ENCODE results near the gene ABCC1. TPM values are rescaled to one million over a fixed set of nuclear protein-coding genes. Genes with fewer than 3 reads are reported as not detected.

ABCC1 gene
- total RNA-seq, 1 donor from 2014 or later, result 9.9 TPM

DNA sequence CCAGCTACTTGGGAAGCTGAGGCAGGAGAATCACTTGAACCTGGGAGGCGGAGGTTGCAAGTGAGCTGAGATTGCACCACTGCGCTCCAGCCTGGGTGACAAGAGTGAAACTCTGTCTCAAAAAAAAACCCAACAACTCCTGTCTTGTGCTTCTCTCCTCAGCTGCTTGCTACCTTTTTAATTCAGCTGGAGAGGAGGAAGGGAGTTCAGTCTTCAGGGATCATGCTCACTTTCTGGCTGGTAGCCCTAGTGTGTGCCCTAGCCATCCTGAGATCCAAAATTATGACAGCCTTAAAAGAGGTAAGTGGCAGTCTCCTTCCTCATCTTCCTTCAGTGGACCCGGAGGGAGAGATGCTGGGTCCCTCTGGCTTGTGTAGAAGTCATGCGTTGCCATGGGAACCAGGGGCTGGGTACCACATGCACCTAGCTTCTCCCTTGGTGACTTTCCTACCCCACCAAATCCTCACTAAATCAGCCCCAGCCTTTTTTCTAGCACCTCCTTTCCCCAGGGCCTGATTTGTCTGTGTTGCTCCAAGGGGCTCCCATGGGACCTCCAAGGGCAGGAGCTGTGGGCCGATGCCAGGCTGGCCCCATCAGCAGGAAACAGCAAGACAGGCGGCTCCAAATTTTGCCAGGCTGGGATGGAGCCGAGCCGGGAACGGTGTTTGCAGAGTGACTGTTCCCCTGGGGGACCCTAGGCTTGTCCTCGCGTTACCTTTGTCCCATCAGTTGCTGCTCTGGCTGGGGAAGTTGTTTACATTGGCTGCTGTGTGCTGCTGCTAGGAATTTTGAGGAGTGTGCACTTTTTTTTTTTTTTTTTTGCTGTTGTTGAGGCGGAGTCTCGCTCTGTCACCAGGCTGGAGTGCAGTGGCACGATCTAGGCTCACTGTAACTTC is 65.2 kb downstream of the ABCC1 start:
- H3K4me1 ChIP-seq (ENCODE audit: control insufficient read depth in 3 of 3, insufficient read depth in 3 of 3, low read length in 3 of 3), result peaks cover 22 to 36% (median 33%) of the 10 kb centered on the region in 3 donors
- peak overlapping the region in 1 of 3 donors; percentile 51 for H3K9ac ChIP-seq (ENCODE audit: low read depth in 1 of 3, low read length in 3 of 3)
- peak overlapping the region in 1 of 3 donors; percentile 41 for H3K4me3 ChIP-seq (ENCODE audit: low read length in 3 of 3)
- no peaks in the 10 kb centered on the region for H3K9me3 ChIP-seq (ENCODE audit: control insufficient read depth in 3 of 3, low read length in 3 of 3)
- no peaks in the 10 kb centered on the region for H3K27me3 ChIP-seq (ENCODE audit: control insufficient read depth in 3 of 3, insufficient read depth in 3 of 3, low read length in 3 of 3)
- peak overlapping the region; percentile 68 for H3K27ac ChIP-seq (ENCODE audit: low read depth, low read length)
- H3K36me3 ChIP-seq (ENCODE audit: control insufficient read depth in 3 of 3, insufficient read depth in 3 of 3, low read length in 3 of 3), result peaks cover 20 to 27% (median 21%) of the 10 kb centered on the region in 3 donors

DNA sequence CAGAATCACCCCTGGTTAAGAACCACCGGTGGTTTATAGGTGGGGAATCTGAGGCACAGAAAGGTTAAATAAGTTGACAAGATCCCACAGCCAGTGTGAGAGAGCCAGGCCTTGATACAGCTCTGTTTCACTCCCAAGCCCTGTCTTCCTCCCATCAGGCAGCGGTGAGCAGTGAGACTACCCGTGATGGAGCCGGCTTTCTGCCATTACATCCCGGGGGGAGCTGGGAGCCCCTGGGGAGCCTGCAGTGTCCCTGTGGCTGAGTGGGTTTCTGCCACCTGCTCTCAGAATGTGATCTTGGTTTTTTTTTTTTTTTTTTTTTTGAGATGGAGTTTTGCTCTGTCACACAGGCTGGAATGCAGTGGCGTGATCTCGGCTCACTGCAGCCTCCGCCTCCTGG is 66.4 kb downstream of the ABCC1 start:
- Histone ChIP-seq H3K36me3 (ENCODE audit: control insufficient read depth in 3 of 3, insufficient read depth in 3 of 3, low read length in 3 of 3) (peaks cover 12 to 26% (median 20%) of the 10 kb centered on the region in 3 donors), H3K27ac (ENCODE audit: low read depth, low read length) (no peak overlapping the region)

DNA sequence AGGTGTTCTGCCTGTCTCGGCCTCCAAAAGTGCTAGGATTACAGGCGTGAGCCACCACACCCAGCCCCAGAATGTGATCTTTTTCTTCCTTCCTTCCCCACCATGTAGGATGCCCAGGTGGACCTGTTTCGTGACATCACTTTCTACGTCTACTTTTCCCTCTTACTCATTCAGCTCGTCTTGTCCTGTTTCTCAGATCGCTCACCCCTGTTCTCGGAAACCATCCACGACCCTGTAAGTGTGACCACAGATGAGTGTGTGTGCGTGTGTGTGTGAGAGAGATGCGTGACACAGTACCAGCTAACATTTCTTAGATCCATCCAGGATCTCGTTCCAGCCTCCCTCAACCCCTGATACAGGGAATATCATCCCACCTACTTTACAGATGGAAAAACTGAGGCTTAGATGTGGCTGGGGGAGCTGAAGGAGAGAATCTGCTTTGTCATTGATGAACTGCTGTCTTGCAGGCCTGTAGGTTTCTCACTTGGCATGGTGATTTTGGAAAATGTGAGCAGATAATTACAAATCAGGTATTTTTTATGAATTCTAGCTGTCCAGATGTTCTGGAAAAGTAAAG is 67.1 kb downstream of the ABCC1 start:
- H3K4me3 ChIP-seq (ENCODE audit: low read length in 3 of 3), result no peak overlapping the region
- H3K4me1 ChIP-seq (ENCODE audit: control insufficient read depth in 3 of 3, insufficient read depth in 3 of 3, low read length in 3 of 3), result peaks cover 24 to 42% (median 38%) of the 10 kb centered on the region in 3 donors
- peaks cover 12 to 27% (median 20%) of the 10 kb centered on the region in 3 donors for H3K36me3 ChIP-seq (ENCODE audit: control insufficient read depth in 3 of 3, insufficient read depth in 3 of 3, low read length in 3 of 3)
- H3K9me3 ChIP-seq (ENCODE audit: control insufficient read depth in 3 of 3, low read length in 3 of 3), result no peaks in the 10 kb centered on the region
- H3K27ac ChIP-seq (ENCODE audit: low read depth, low read length), result no peak overlapping the region
- no peaks in the 10 kb centered on the region for H3K27me3 ChIP-seq (ENCODE audit: control insufficient read depth in 3 of 3, insufficient read depth in 3 of 3, low read length in 3 of 3)
- no peak overlapping the region for H3K9ac ChIP-seq (ENCODE audit: low read depth in 1 of 3, low read length in 3 of 3)

More for the DNA sequence above, 66.4 kb downstream of the ABCC1 start:
- Histone ChIP-seq H3K4me3 (ENCODE audit: low read length in 3 of 3) (no peak overlapping the region), H3K27me3 (ENCODE audit: control insufficient read depth in 3 of 3, insufficient read depth in 3 of 3, low read length in 3 of 3) (no peaks in the 10 kb centered on the region), H3K4me1 (ENCODE audit: control insufficient read depth in 3 of 3, insufficient read depth in 3 of 3, low read length in 3 of 3) (peaks cover 18 to 36% (median 32%) of the 10 kb centered on the region in 3 donors), H3K9ac (ENCODE audit: low read depth in 1 of 3, low read length in 3 of 3) (peak overlapping the region in 1 of 3 donors; percentile 45), H3K9me3 (ENCODE audit: control insufficient read depth in 3 of 3, low read length in 3 of 3) (no peaks in the 10 kb centered on the region)

DNA sequence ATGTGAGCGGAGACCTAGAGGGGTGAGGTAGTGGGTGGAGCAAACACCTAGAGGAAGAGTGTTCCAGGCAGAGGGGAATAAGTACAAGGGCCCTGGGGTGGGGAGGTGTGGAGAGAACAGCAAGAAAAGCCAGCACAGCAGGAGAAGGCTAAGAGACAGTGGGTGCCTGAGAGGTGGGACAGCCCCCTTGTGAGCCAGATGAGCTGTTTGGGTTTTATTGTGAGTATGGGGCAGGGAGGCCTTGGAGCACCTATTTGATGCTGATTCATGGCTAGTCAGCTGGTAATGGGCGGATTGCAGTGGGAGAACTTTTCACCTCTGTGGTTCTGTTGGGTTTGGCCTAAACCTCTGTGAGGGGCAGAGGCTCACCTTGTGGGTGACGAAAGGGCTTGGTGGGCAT is 68.4 kb downstream of the ABCC1 start:
- Histone ChIP-seq H3K4me1 (ENCODE audit: control insufficient read depth in 3 of 3, insufficient read depth in 3 of 3, low read length in 3 of 3) (peaks cover 36 to 54% (median 47%) of the 10 kb centered on the region in 3 donors), H3K27ac (ENCODE audit: low read depth, low read length) (no peak overlapping the region), H3K4me3 (ENCODE audit: low read length in 3 of 3) (no peak overlapping the region), H3K27me3 (ENCODE audit: control insufficient read depth in 3 of 3, insufficient read depth in 3 of 3, low read length in 3 of 3) (no peaks in the 10 kb centered on the region), H3K9me3 (ENCODE audit: control insufficient read depth in 3 of 3, low read length in 3 of 3) (no peaks in the 10 kb centered on the region), H3K9ac (ENCODE audit: low read depth in 1 of 3, low read length in 3 of 3) (no peak overlapping the region), H3K36me3 (ENCODE audit: control insufficient read depth in 3 of 3, insufficient read depth in 3 of 3, low read length in 3 of 3) (peaks cover 12 to 23% (median 17%) of the 10 kb centered on the region in 3 donors)

DNA sequence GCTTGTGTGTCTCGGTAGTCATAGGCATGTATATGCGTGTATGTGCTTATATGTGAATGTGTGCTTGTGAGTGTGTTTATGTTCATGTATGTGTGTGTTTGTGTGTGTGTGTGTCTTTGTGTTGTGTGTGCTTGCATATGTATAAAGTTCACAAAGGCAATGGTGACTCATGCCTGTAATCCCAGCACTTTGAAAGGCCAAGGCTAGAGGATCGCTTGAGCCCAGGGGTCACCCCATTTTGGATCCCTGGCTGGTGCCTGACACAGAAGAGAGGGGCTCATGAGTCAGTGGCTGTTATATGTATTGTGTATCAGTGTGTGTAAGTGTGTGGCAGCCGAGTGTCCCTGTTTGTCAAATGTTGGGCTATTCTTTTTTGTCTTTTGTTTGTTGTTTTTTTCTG is 69.3 kb downstream of the ABCC1 start:
- H3K9ac ChIP-seq (ENCODE audit: low read depth in 1 of 3, low read length in 3 of 3), result no peak overlapping the region
- peaks cover 37 to 60% (median 52%) of the 10 kb centered on the region in 3 donors for H3K4me1 ChIP-seq (ENCODE audit: control insufficient read depth in 3 of 3, insufficient read depth in 3 of 3, low read length in 3 of 3)
- no peaks in the 10 kb centered on the region for H3K27me3 ChIP-seq (ENCODE audit: control insufficient read depth in 3 of 3, insufficient read depth in 3 of 3, low read length in 3 of 3)
- H3K4me3 ChIP-seq (ENCODE audit: low read length in 3 of 3), result no peak overlapping the region
- H3K9me3 ChIP-seq (ENCODE audit: control insufficient read depth in 3 of 3, low read length in 3 of 3), result no peaks in the 10 kb centered on the region
- H3K36me3 ChIP-seq (ENCODE audit: control insufficient read depth in 3 of 3, insufficient read depth in 3 of 3, low read length in 3 of 3), result peaks cover 12 to 25% (median 17%) of the 10 kb centered on the region in 3 donors
- no peak overlapping the region for H3K27ac ChIP-seq (ENCODE audit: low read depth, low read length)

DNA sequence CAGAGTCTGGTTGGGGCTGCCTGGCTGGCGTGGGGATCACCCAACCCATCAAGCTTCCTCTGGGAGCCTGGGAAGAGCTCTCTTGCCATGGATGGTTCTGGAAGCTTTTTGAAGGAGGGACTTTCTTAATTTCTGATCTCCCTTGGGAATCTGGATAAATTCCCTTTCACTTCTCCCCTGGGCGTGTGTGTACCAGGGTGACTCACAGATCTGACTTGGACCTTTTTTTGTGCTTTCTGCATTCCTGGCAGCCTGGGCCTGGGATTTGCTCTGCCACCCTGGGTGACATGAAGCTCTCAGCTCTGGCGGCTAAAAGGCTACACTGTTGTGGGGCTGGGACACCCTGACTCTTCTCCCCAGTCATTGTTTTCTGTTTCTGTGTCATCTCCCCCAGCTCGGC is 70.1 kb downstream of the ABCC1 start:
- Histone ChIP-seq H3K9me3 (ENCODE audit: control insufficient read depth in 3 of 3, low read length in 3 of 3) (no peaks in the 10 kb centered on the region), H3K4me3 (ENCODE audit: low read length in 3 of 3) (no peak overlapping the region), H3K9ac (ENCODE audit: low read depth in 1 of 3, low read length in 3 of 3) (no peak overlapping the region), H3K27ac (ENCODE audit: low read depth, low read length) (no peak overlapping the region), H3K27me3 (ENCODE audit: control insufficient read depth in 3 of 3, insufficient read depth in 3 of 3, low read length in 3 of 3) (no peaks in the 10 kb centered on the region), H3K4me1 (ENCODE audit: control insufficient read depth in 3 of 3, insufficient read depth in 3 of 3, low read length in 3 of 3) (peaks cover 34 to 54% (median 49%) of the 10 kb centered on the region in 3 donors), H3K36me3 (ENCODE audit: control insufficient read depth in 3 of 3, insufficient read depth in 3 of 3, low read length in 3 of 3) (peaks cover 10 to 25% (median 17%) of the 10 kb centered on the region in 3 donors)

DNA sequence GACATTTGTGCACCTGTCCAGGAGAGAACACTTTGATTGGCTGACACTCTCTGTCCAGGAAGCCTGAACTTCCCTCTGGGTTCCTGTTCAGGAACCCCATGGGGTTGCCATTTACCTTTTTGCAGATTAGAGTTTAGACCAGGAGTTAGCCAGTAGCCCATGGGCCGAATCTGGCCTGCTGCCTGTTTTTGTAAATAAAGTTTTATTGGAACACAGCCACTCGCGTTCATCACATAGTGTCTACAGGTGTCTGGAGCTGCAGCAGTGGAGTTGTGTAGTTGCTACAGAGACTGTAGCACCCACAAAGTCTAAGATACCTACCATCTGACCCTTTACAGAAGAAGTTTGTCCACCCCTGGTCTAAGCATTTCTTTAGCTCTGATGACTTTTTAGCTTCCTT is 70.9 kb downstream of the ABCC1 start:
- H3K27me3 ChIP-seq (ENCODE audit: control insufficient read depth in 3 of 3, insufficient read depth in 3 of 3, low read length in 3 of 3), result no peaks in the 10 kb centered on the region
- H3K4me3 ChIP-seq (ENCODE audit: low read length in 3 of 3), result no peak overlapping the region
- no peak overlapping the region for H3K9ac ChIP-seq (ENCODE audit: low read depth in 1 of 3, low read length in 3 of 3)
- H3K9me3 ChIP-seq (ENCODE audit: control insufficient read depth in 3 of 3, low read length in 3 of 3), result no peaks in the 10 kb centered on the region
- H3K27ac ChIP-seq (ENCODE audit: low read depth, low read length), result no peak overlapping the region
- peaks cover 8 to 25% (median 17%) of the 10 kb centered on the region in 3 donors for H3K36me3 ChIP-seq (ENCODE audit: control insufficient read depth in 3 of 3, insufficient read depth in 3 of 3, low read length in 3 of 3)
- peaks cover 27 to 51% (median 42%) of the 10 kb centered on the region in 3 donors for H3K4me1 ChIP-seq (ENCODE audit: control insufficient read depth in 3 of 3, insufficient read depth in 3 of 3, low read length in 3 of 3)

DNA sequence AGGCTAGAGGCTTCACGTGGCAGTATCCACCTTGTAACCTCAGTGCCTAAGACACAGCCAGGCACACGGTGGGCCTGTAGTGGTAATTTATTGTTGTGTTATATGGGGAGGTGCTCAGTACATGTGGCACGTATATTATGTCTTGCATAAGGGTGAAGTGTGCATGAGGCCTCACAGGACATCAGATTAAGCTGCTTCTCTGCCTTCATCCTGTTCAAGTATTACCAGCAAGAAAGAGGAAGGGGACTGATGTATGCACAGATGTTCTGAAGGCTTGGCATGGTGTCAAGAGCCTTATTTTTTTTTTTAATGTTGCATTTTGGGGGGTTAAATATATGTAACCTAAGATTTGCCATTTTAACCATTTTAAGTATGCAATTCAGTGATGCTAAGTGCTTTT is 71.6 kb downstream of the ABCC1 start:
- Histone ChIP-seq H3K36me3 (ENCODE audit: control insufficient read depth in 3 of 3, insufficient read depth in 3 of 3, low read length in 3 of 3) (peaks cover 8 to 22% (median 15%) of the 10 kb centered on the region in 3 donors), H3K27me3 (ENCODE audit: control insufficient read depth in 3 of 3, insufficient read depth in 3 of 3, low read length in 3 of 3) (no peaks in the 10 kb centered on the region), H3K4me1 (ENCODE audit: control insufficient read depth in 3 of 3, insufficient read depth in 3 of 3, low read length in 3 of 3) (peaks cover 20 to 51% (median 38%) of the 10 kb centered on the region in 3 donors), H3K4me3 (ENCODE audit: low read length in 3 of 3) (no peak overlapping the region), H3K9ac (ENCODE audit: low read depth in 1 of 3, low read length in 3 of 3) (no peak overlapping the region), H3K27ac (ENCODE audit: low read depth, low read length) (peak overlapping the region; percentile 91), H3K9me3 (ENCODE audit: control insufficient read depth in 3 of 3, low read length in 3 of 3) (no peaks in the 10 kb centered on the region)

DNA sequence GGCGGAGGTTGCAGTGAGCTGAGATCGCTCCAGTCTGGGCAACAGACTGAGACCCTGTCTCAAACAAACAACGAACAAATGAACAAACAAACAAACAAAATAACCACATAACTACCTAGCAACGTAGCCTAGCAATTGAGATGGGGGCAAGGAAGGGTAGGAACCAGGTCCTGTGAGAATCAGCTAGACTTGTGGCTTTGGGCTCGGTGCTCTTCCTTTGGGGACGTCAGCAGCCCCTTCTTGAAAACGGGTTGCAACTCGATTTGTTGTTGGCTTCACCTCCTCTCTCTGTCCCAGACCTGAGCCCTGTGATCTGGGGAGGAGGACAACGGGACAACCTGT is 72.2 kb downstream of the ABCC1 start:
- peaks cover 20 to 53% (median 38%) of the 10 kb centered on the region in 3 donors for H3K4me1 ChIP-seq (ENCODE audit: control insufficient read depth in 3 of 3, insufficient read depth in 3 of 3, low read length in 3 of 3)
- peaks cover 4 to 22% (median 12%) of the 10 kb centered on the region in 3 donors for H3K36me3 ChIP-seq (ENCODE audit: control insufficient read depth in 3 of 3, insufficient read depth in 3 of 3, low read length in 3 of 3)
- H3K4me3 ChIP-seq (ENCODE audit: low read length in 3 of 3), result peak overlapping the region in 1 of 3 donors; percentile 35
- H3K9me3 ChIP-seq (ENCODE audit: control insufficient read depth in 3 of 3, low read length in 3 of 3), result no peaks in the 10 kb centered on the region
- H3K27me3 ChIP-seq (ENCODE audit: control insufficient read depth in 3 of 3, insufficient read depth in 3 of 3, low read length in 3 of 3), result no peaks in the 10 kb centered on the region
- H3K27ac ChIP-seq (ENCODE audit: low read depth, low read length), result peak overlapping the region; percentile 91
- H3K9ac ChIP-seq (ENCODE audit: low read depth in 1 of 3, low read length in 3 of 3), result peak overlapping the region in 1 of 3 donors; percentile 51

Data from skeletal muscle tissue (tissue), 4 donors.